GDM1 (cell line): ENCODE data around the gene SELENBP1.
"Not testable (repeated sequence)": the region's sequence is repeated elsewhere in the genome, so short reads cannot be mapped to it uniquely, and the experiment has no call there.

Source experiments
- DNase-seq: peaks from one replicate; lab custom pipeline; 2025; lab: John Stamatoyannopoulos, UW

The SELENBP1 gene

GRCh38 chr1:151377150-151377884 lies 4.8 kb upstream of the SELENBP1 start:
- no peak for DNase-seq

GRCh38 chr1:151373196-151373595 lies 691 bp upstream of the SELENBP1 start:
- no peak for DNase-seq

- no peak for DNase-seq
These were observed 991 bp downstream of the SELENBP1 start for GRCh38 chr1:151371370-151372057.

- no peak for DNase-seq
These were observed 2.1 kb downstream of the SELENBP1 start for GRCh38 chr1:151370211-151370911.

- DNase-seq: no peak
These were observed 2.9 kb downstream of the SELENBP1 start for GRCh38 chr1:151369621-151370048.

GRCh38 chr1:151369302-151369610 lies 3.2 kb downstream of the SELENBP1 start:
- no peak for DNase-seq

- DNase-seq: no peak
These were observed 3.9 kb downstream of the SELENBP1 start for GRCh38 chr1:151368393-151369301.

GRCh38 chr1:151367658-151368392 lies 4.7 kb downstream of the SELENBP1 start:
- no peak for DNase-seq

GRCh38 chr1:151364996-151365395 lies 7.5 kb downstream of the SELENBP1 start:
- DNase-seq: no peak

GRCh38 chr1:151362308-151363155 lies 10.0 kb downstream of the SELENBP1 start:
- DNase-seq: no peak

GRCh38 chr1:151361883-151362282 lies 10.6 kb downstream of the SELENBP1 start:
- no peak for DNase-seq

- no peak for DNase-seq
These were observed 15.8 kb downstream of the SELENBP1 start for GRCh38 chr1:151356696-151357095.

- no peak for DNase-seq
These were observed 20.3 kb downstream of the SELENBP1 start for GRCh38 chr1:151352021-151352718.

- DNase-seq: not testable (repeated sequence)
These were observed 22.2 kb downstream of the SELENBP1 start for GRCh38 chr1:151350323-151350722.

- no peak for DNase-seq
These were observed 24.8 kb downstream of the SELENBP1 start for GRCh38 chr1:151347523-151348246.

GRCh38 chr1:151346769-151347522 lies 25.6 kb downstream of the SELENBP1 start, which contains the start of gene RFX5:
Gene RFX5 (minus strand): TSS chr1:151347252. CDS start chr1:151346320, 932 bp downstream.
- peak; percentile 98 for DNase-seq

- DNase-seq: no peak
These were observed 26.3 kb downstream of the SELENBP1 start for GRCh38 chr1:151346082-151346768.

GRCh38 chr1:151344291-151344690 lies 28.2 kb downstream of the SELENBP1 start:
- no peak for DNase-seq
